Activated CD4-positive, alpha-beta memory T cell treated with anti-CD3 and anti-CD28 coated beads, Interleukin-2, amount 10 ng/mL, durations not matched to agents 7 days and 5 days (primary cell): Measurements from ENCODE around the gene ANKDD1A. TPM values are rescaled to one million over a fixed set of nuclear protein-coding genes. Genes with fewer than 3 reads are reported as not detected.

Experiments
- CTCF ChIA-PET: fragments of 350-600 bp; sonication (Branson Sonifier 250); formaldehyde crosslinking; loops from one replicate; lab custom pipeline; 2021; ENCODE audit warnings: antibody characterized with exemption, inconsistent platforms; lab: Charles Lee
- POLR2A ChIA-PET: fragments of 350-600 bp; sonication (Branson Sonifier 250); formaldehyde crosslinking; loops from one replicate; lab custom pipeline; 2021; ENCODE audit warnings: antibody characterized with exemption; lab: Charles Lee
- DNase-seq: peaks from one replicate; pipeline ENCODE4 v3.0.0-alpha.2; 2020
- H3K27ac Mint-ChIP-seq: one replicate; pipeline ENCODE4 v1.8.0; 2021; ENCODE audit warnings: mild to moderate bottlenecking, mixed read lengths
- H3K27me3 Mint-ChIP-seq: one replicate; pipeline ENCODE4 v1.8.0; 2021; ENCODE audit warnings: mixed read lengths
- H3K36me3 Mint-ChIP-seq: one replicate; pipeline ENCODE4 v1.8.0; 2021; ENCODE audit warnings: low read depth, mixed read lengths
- H3K4me1 Mint-ChIP-seq: one replicate; pipeline ENCODE4 v1.8.0; 2021; ENCODE audit warnings: mixed read lengths
- H3K4me3 Mint-ChIP-seq: one replicate; pipeline ENCODE4 v1.8.0; 2021; ENCODE audit warnings: mild to moderate bottlenecking, mixed read lengths
- H3K9me3 Mint-ChIP-seq: one replicate; pipeline ENCODE4 v1.8.0; 2021; ENCODE audit warnings: mixed read lengths
- total RNA-seq, 2 experiments: library from RNA; stranded (reverse); gene quantifications; one replicate each; pipeline ENCODE4 v1.2.3, GENCODE V29; 2021

The ANKDD1A gene
- total RNA-seq, 2 experiments from 2014 or later: 14.2 to 15.1 TPM

DNA sequence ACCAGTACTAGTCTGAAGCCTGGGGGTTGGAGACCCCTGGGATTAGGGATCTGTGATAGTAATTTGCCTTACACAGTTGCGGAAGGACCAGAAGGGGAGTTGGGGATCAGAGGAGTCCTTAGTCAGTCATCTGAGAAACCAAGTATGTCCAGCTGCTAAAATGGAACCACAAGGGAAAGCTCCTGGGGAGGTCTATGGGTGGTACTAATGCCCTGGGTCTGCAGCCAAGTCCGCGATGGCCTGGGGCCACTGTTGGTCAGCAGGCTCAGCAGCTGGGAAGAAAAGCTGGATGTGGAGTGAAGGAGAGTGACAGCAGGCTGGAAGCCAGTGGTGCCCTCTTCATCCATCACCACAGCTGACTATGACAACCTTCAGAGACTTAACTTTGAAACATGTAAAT is 2.2 kb upstream of the ANKDD1A start:
- CTCF ChIA-PET: no interaction called here

DNA sequence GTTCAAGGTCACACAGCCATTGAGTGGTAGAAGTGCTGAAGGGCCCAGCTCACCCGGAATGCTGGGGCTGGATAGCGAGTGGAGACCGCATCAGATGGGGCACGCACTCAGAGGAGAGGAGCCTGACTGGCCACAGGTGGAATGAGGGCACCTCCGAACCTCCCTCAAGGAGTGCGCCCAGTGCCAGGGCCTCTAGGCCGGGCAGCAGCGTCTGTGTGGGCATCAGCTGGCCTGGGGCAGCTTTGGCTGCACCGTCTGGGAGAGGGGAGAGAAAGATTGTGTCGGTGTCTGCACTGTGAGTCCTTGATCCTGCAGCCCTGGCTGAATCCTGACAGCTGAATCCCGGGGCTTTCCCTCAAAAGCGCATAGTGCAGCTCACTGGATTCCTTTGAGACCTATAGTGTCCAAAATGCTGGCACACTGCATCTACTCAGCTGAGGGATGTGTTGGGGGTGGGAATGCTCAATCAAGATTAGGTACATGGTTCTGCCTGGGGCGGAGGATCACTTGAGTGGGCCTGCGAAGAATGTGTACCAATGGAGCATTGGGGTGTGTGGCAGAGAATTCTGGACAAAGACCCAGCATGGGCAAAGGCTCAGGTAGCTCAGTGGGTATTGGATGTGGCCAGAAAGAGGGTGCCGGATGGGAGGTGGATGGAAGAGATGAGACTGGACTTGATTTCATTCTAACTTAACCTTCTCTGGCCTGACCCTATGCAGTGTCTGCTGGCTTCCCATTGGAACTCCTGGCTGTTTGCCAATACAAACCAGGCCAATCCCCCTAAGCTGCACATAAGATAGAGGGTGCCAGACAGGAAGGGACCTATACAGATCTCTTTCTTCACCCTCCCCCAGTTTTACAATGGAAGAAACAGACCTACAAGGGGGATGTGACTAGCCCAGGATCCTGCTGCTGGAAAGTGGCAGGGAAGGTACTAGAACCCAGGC is 950 bp downstream of the ANKDD1A start:
- Mint-ChIP-seq H3K36me3 (peaks cover 5% of the 10 kb centered on the region), H3K27me3 (peaks cover 6% of the 10 kb centered on the region), H3K27ac (no peak overlapping the region), H3K4me3 (peak overlapping the region; percentile 48), H3K9me3 (no peaks in the 10 kb centered on the region), H3K4me1 (peaks cover 36% of the 10 kb centered on the region)
- CTCF ChIA-PET: interaction anchor here (1.1 kb wide), 1 partner anchor 66 kb away, joined by 3 read pairs; no protein-coding TSS in a partner anchor
- POLR2A ChIA-PET: interaction anchor here (0.9 to 3.7 kb wide), 6 partner anchors 17 to 90 kb away, joined by 3 to 19 read pairs (median 4); partner anchors contain the start of gene PIF1
- no peak for DNase-seq

More for the DNA sequence above, 2.2 kb upstream of the ANKDD1A start:
- Mint-ChIP-seq H3K27me3 (peaks cover 6% of the 10 kb centered on the region), H3K36me3 (peaks cover 10% of the 10 kb centered on the region), H3K4me1 (peaks cover 25% of the 10 kb centered on the region), H3K9me3 (no peaks in the 10 kb centered on the region), H3K4me3 (no peak overlapping the region), H3K27ac (no peak overlapping the region)
- DNase-seq: no peak
- POLR2A ChIA-PET: no interaction called here

GRCh38 chr15:64915518-64916227 is 4.0 kb downstream of the ANKDD1A start:
- no peak overlapping the region for H3K27ac Mint-ChIP-seq

GRCh38 chr15:64916365-64916764 is 4.7 kb downstream of the ANKDD1A start:
- DNase-seq: no peak
- Mint-ChIP-seq H3K4me1 (peaks cover 29% of the 10 kb centered on the region), H3K9me3 (no peaks in the 10 kb centered on the region), H3K27me3 (peaks cover under 1% of the 10 kb centered on the region), H3K4me3 (no peak overlapping the region), H3K27ac (no peak overlapping the region), H3K36me3 (peaks cover 3% of the 10 kb centered on the region)
- CTCF ChIA-PET: interaction anchor here (0.7 to 1.3 kb wide), 4 partner anchors 9 to 181 kb away, joined by 3 to 4 read pairs (median 3); no protein-coding TSS in a partner anchor
- POLR2A ChIA-PET: no interaction called here

More at GRCh38 chr15:64915518-64916227, 4.0 kb downstream of the ANKDD1A start:
- Mint-ChIP-seq H3K27me3 (peaks cover 5% of the 10 kb centered on the region), H3K4me3 (no peak overlapping the region), H3K4me1 (peaks cover 36% of the 10 kb centered on the region), H3K36me3 (peaks cover 3% of the 10 kb centered on the region), H3K9me3 (no peaks in the 10 kb centered on the region)
- no peak for DNase-seq
- ChIA-PET CTCF (interaction anchor here (1.0 to 1.3 kb wide), 2 partner anchors 8 to 80 kb away, joined by 3 to 4 read pairs; no protein-coding TSS in a partner anchor), POLR2A (no interaction called here)

GRCh38 chr15:64917211-64917610 is 5.5 kb downstream of the ANKDD1A start:
- H3K4me1 Mint-ChIP-seq: peaks cover 26% of the 10 kb centered on the region
- H3K9me3 Mint-ChIP-seq: no peaks in the 10 kb centered on the region
- no peak for DNase-seq
- ChIA-PET POLR2A (no interaction called here), CTCF (interaction anchor here (1.0 kb wide), 1 partner anchor 182 kb away, joined by 3 read pairs; no protein-coding TSS in a partner anchor)
- peaks cover 2% of the 10 kb centered on the region for H3K36me3 Mint-ChIP-seq
- H3K27me3 Mint-ChIP-seq: no peaks in the 10 kb centered on the region
- no peak overlapping the region for H3K27ac Mint-ChIP-seq
- no peak overlapping the region for H3K4me3 Mint-ChIP-seq

GRCh38 chr15:64919721-64920120 is 8.0 kb downstream of the ANKDD1A start:
- ChIA-PET CTCF (no interaction called here), POLR2A (interaction anchor here (1.2 kb wide), 1 partner anchor 9 kb away, joined by 3 read pairs; no protein-coding TSS in a partner anchor)
- no peaks in the 10 kb centered on the region for H3K36me3 Mint-ChIP-seq

DNA sequence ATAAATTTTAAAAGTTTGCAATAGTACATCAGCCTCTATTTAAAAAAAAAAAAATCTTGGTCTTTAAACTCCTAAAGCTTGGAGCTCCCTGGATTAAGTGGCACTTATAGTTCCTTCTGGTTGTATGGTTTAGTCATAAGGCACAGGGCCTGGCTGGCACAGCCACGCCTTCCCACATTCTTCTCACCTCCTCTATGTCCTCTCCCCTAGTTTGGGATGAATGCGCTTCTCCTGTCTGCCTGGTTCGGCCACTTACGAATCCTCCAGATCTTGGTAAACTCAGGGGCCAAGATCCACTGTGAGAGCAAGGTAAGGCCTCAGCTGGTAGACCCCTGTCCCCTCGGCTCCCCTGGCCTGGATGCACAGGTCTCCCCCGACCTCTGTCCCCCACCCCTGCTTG is 10.0 kb downstream of the ANKDD1A start:
- H3K27me3 Mint-ChIP-seq: no peaks in the 10 kb centered on the region
- DNase-seq: no peak
- no peak overlapping the region for H3K4me3 Mint-ChIP-seq
- ChIA-PET POLR2A (no interaction called here), CTCF (interaction anchor here (1.2 to 1.6 kb wide), 2 partner anchors 85 to 112 kb away, joined by 4 to 5 read pairs; no protein-coding TSS in a partner anchor)
- no peaks in the 10 kb centered on the region for H3K36me3 Mint-ChIP-seq
- H3K4me1 Mint-ChIP-seq: peaks cover 1% of the 10 kb centered on the region
- H3K9me3 Mint-ChIP-seq: no peaks in the 10 kb centered on the region
- H3K27ac Mint-ChIP-seq: no peak overlapping the region

More at GRCh38 chr15:64919721-64920120, 8.0 kb downstream of the ANKDD1A start:
- Mint-ChIP-seq H3K27me3 (no peaks in the 10 kb centered on the region), H3K9me3 (no peaks in the 10 kb centered on the region), H3K4me3 (no peak overlapping the region), H3K4me1 (peaks cover 17% of the 10 kb centered on the region), H3K27ac (no peak overlapping the region)
- DNase-seq: no peak

- no peaks in the 10 kb centered on the region for H3K27me3 Mint-ChIP-seq
- H3K36me3 Mint-ChIP-seq: peaks cover 3% of the 10 kb centered on the region
- H3K4me3 Mint-ChIP-seq: no peak overlapping the region
- CTCF ChIA-PET: no interaction called here
- POLR2A ChIA-PET: no interaction called here
- no peak overlapping the region for H3K27ac Mint-ChIP-seq
- H3K4me1 Mint-ChIP-seq: no peaks in the 10 kb centered on the region
- DNase-seq: no peak
- no peaks in the 10 kb centered on the region for H3K9me3 Mint-ChIP-seq
Measured at GRCh38 chr15:64923546-64923945, 11.8 kb downstream of the ANKDD1A start.

- H3K9me3 Mint-ChIP-seq: no peaks in the 10 kb centered on the region
- ChIA-PET CTCF (no interaction called here), POLR2A (no interaction called here)
- H3K4me1 Mint-ChIP-seq: no peaks in the 10 kb centered on the region
- DNase-seq: no peak
- no peak overlapping the region for H3K27ac Mint-ChIP-seq
- H3K36me3 Mint-ChIP-seq: peaks cover 3% of the 10 kb centered on the region
- no peak overlapping the region for H3K4me3 Mint-ChIP-seq
- no peaks in the 10 kb centered on the region for H3K27me3 Mint-ChIP-seq
Measured at GRCh38 chr15:64925335-64926330, 13.9 kb downstream of the ANKDD1A start.

- H3K27me3 Mint-ChIP-seq: no peaks in the 10 kb centered on the region
- CTCF ChIA-PET: no interaction called here
- no peaks in the 10 kb centered on the region for H3K4me1 Mint-ChIP-seq
- H3K4me3 Mint-ChIP-seq: no peak overlapping the region
- peaks cover 9% of the 10 kb centered on the region for H3K36me3 Mint-ChIP-seq
- POLR2A ChIA-PET: no interaction called here
- H3K27ac Mint-ChIP-seq: no peak overlapping the region
- no peak for DNase-seq
- no peaks in the 10 kb centered on the region for H3K9me3 Mint-ChIP-seq
Measured at GRCh38 chr15:64926661-64927060, 15.0 kb downstream of the ANKDD1A start.

- no peak for DNase-seq
- no peak overlapping the region for H3K4me3 Mint-ChIP-seq
- H3K27ac Mint-ChIP-seq: no peak overlapping the region
- H3K4me1 Mint-ChIP-seq: no peaks in the 10 kb centered on the region
- no peaks in the 10 kb centered on the region for H3K9me3 Mint-ChIP-seq
- H3K27me3 Mint-ChIP-seq: no peaks in the 10 kb centered on the region
- ChIA-PET POLR2A (interaction anchor here (1.1 kb wide), 1 partner anchor 17 kb away, joined by 3 read pairs; the partner anchor contains the start of gene ANKDD1A), CTCF (interaction anchor here (0.6 kb wide), 1 partner anchor 91 kb away, joined by 3 read pairs; no protein-coding TSS in a partner anchor)
- H3K36me3 Mint-ChIP-seq: peaks cover 10% of the 10 kb centered on the region
Measured at GRCh38 chr15:64928626-64929220, 17.0 kb downstream of the ANKDD1A start.
